ENCODE results near the gene KNSTRN. TPM values are rescaled to one million over a fixed set of nuclear protein-coding genes. Genes with fewer than 3 reads are reported as not detected.

KNSTRN gene
- total and polyA plus RNA-seq, 2 of the 4 experiments (the other 2 are of a cell fraction): 33.1 to 73.5 TPM

- no peak overlapping the region for H2AK5ac ChIP-seq (ENCODE audit: low read depth, low read length)
- H3K4me1 ChIP-seq (ENCODE audit: control insufficient read depth, insufficient read depth, low read length): peaks cover 14% of the 10 kb centered on the region
- dilution Hi-C loops (cut with HindIII; ENCODE audit: low sequenced_read_pairs, unreplicated experiment): no loop called here
- peaks cover 80% of the 10 kb centered on the region for H3K27me3 ChIP-seq (ENCODE audit: control insufficient read depth, insufficient read depth, low read length)
- CTCF ChIA-PET: no interaction called here
- no peak overlapping the region for H3K9ac ChIP-seq (ENCODE audit: low read depth, low read length)
- no peak overlapping the region for H3K27ac ChIP-seq (ENCODE audit: insufficient read depth, low read length)
- DNase-seq: no peak
- H3K14ac ChIP-seq (replicated peaks; ENCODE audit: low read depth, low read length): no peak overlapping the region
- H3K4ac ChIP-seq (ENCODE audit: low read depth, low read length): no peak overlapping the region
- no peak overlapping the region for H4K5ac ChIP-seq (ENCODE audit: low read depth, low read length)
- H2BK15ac ChIP-seq (ENCODE audit: low read depth, low read length): no peak overlapping the region
- H2BK120ac ChIP-seq (ENCODE audit: low read depth, low read length): no peak overlapping the region
- no peak overlapping the region for H3K18ac ChIP-seq (ENCODE audit: low read depth, low read length)
- H3K4me2 ChIP-seq (ENCODE audit: low read depth, low read length): peak overlapping the region; percentile 36; the same call in 1 of the 2 replicates
- no peak overlapping the region for H2BK5ac ChIP-seq (ENCODE audit: low read depth, low read length, poor library complexity, severe bottlenecking)
- H3K4me3 ChIP-seq (ENCODE audit: insufficient read depth, low read depth, low read length): peak overlapping the region; percentile 24; the same call in 1 of the 2 replicates
- no peak overlapping the region for H4K8ac ChIP-seq (ENCODE audit: low read depth in 2 of 2, low read length in 2 of 2)
- no TSS peak for BruUV-seq (replicated peaks)
- H3K23ac ChIP-seq (ENCODE audit: low read depth, low read length): no peak overlapping the region
- H3K56ac ChIP-seq (ENCODE audit: extremely low read depth, insufficient read depth, low read length): no peak overlapping the region
- H4K20me1 ChIP-seq (ENCODE audit: insufficient read depth, low read length): no peaks in the 10 kb centered on the region
- H3K9me1 ChIP-seq (ENCODE audit: insufficient read depth, low read length): peaks cover 4% of the 10 kb centered on the region; the same call in 1 of the 2 replicates
- H2AK9ac ChIP-seq (replicated peaks; ENCODE audit: low read depth, low read length, poor library complexity): peak overlapping the region; percentile 34
- H3K9me3 ChIP-seq (ENCODE audit: control insufficient read depth, insufficient read depth, low read length): no peaks in the 10 kb centered on the region
- no peaks in the 10 kb centered on the region for H3K36me3 ChIP-seq (ENCODE audit: control insufficient read depth, insufficient read depth, low read length)
- H2AFZ ChIP-seq (replicated peaks; ENCODE audit: low read length, poor library complexity): peak overlapping the region; percentile 83
- in situ Hi-C loops (cut with MboI; ENCODE audit: low sequenced_read_pairs): no loop called here
- H2BK20ac ChIP-seq (ENCODE audit: low read depth, low read length): no peak overlapping the region
- POLR2A ChIA-PET (ENCODE audit: unreplicated experiment): no interaction called here
- H3K79me1 ChIP-seq (ENCODE audit: low read depth in 1 of 2, low read length in 2 of 2): no peaks in the 10 kb centered on the region
- H4K91ac ChIP-seq (ENCODE audit: insufficient read depth, low read depth, low read length): no peak overlapping the region
- no peak for ATAC-seq (ENCODE audit: low read depth)
- intact Hi-C loops (cut with micrococcal nuclease): no loop called here
- no peak for TF ChIP-seq USF2 (IDR thresholded peaks at IDR 0.05; ENCODE audit: low read depth, low read length)
- no peak for TF ChIP-seq CTCF (conservative IDR thresholded peaks at IDR 0.05; ENCODE audit: low read depth, low read length)
- TF ChIP-seq POLR2A (IDR thresholded peaks at IDR 0.05; ENCODE audit: low read depth, low read length): no peak
- no peak for TF ChIP-seq CEBPB (IDR thresholded peaks at IDR 0.05; ENCODE audit: low read depth, low read length)
- no peak for TF ChIP-seq FOS (IDR thresholded peaks at IDR 0.05; ENCODE audit: low read depth, low read length)
- TF ChIP-seq NFE2L2 (IDR thresholded peaks at IDR 0.05; ENCODE audit: low read depth, low read length): no peak
- no peak for TF ChIP-seq CHD1 (IDR thresholded peaks at IDR 0.05; ENCODE audit: low read depth, low read length)
- TF ChIP-seq SMC3 (IDR thresholded peaks at IDR 0.05; ENCODE audit: low read depth, low read length): no peak
- TF ChIP-seq RFX5 (IDR thresholded peaks at IDR 0.05; ENCODE audit: low read depth, low read length): no peak
- TF ChIP-seq RCOR1 (IDR thresholded peaks at IDR 0.05; ENCODE audit: insufficient replicate concordance, low read length): no peak
- no peak for TF ChIP-seq MXI1 (IDR thresholded peaks at IDR 0.05; ENCODE audit: borderline replicate concordance, low read depth, low read length)
- no peak for TF ChIP-seq MAZ (IDR thresholded peaks at IDR 0.05; ENCODE audit: borderline replicate concordance, low read depth, low read length)
- no peak for TF ChIP-seq BHLHE40 (IDR thresholded peaks at IDR 0.05; ENCODE audit: low read depth, low read length)
- no peak for TF ChIP-seq ELK1 (IDR thresholded peaks at IDR 0.05; ENCODE audit: borderline replicate concordance, low read depth, low read length)
- no peak for TF ChIP-seq RAD21 (IDR thresholded peaks at IDR 0.05; ENCODE audit: low read length)
- WGBS, 2 experiments (ENCODE audit: extremely low coverage in 2 of 2, insufficient read length in 1 of 2): 18% methylated on average over 7 of the region's 15 CpGs; no CpG with 5 or more reads in 1 of the 2 experiments
Measured at GRCh38 chr15:40435710-40436089, 53.2 kb downstream of the KNSTRN start.
